EH (cell line): ENCODE results near the gene GLIPR1L2.
"Not testable (repeated sequence)": the region's sequence is repeated elsewhere in the genome, so short reads cannot be mapped to it uniquely, and the experiment has no call there.

ENCODE experiments used
- DNase-seq: peaks from one replicate; pipeline ENCODE4 v3.0.0-alpha.2; 2015; ENCODE audit warnings: low read depth

The GLIPR1L2 gene

GRCh38 chr12:75437564-75437963 is 46.7 kb downstream of the GLIPR1L2 start:
- peak; percentile 51 for DNase-seq

DNA sequence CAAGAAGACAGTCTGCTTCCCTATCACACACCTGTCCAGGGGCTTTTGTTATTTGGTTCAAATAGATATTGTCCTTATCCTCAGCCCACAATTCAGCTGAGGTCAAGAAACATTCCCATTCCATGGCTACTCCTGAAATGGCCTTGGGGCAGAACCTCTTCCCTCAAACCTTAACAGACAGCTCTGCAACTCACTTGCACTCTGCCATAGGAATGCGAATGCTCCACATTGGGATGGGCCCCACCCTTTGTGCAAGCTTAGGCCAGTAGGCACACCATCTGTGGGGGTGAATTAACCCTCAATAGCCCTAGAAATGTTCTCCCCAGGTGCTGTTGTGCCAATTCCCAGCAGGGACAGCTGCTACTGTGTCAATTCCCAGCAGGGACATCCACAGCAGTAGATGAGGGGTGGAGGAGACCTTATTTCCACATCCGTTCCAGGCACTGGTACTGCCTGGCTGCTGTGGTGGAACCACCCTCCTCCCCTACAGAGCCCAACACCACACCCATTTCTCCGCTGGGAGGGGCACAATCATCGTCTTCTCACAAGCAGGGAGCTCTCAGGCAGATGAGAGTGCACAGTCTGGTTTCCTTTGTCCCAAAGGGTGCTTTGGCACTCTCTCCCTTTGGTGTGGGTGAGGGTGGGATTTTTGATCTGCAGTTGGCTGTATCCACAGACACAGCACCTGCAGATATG is 47.3 kb downstream of the GLIPR1L2 start:
- peak; percentile 28 for DNase-seq

- no peak for DNase-seq
Observed at GRCh38 chr12:75439048-75439447, 48.2 kb downstream of the GLIPR1L2 start.

DNA sequence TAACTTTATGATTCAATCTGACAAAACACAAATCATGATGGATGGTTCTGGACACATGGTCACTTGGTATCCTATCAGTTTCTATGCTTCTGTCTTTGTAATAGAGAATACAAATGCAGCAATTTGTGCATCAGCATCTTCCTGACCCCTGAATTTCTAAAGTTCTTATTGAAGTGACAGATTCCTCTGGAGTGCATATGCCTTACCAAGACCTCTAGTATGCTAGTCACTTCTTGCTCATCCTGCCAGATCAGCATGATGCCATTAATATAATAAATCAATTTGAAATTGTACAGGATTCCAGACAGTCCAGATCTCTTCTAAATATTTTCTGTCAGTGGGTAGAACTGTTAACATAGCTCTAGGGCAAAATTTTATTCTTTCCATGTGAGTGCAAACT is 49.0 kb downstream of the GLIPR1L2 start:
- DNase-seq, result no peak

DNA sequence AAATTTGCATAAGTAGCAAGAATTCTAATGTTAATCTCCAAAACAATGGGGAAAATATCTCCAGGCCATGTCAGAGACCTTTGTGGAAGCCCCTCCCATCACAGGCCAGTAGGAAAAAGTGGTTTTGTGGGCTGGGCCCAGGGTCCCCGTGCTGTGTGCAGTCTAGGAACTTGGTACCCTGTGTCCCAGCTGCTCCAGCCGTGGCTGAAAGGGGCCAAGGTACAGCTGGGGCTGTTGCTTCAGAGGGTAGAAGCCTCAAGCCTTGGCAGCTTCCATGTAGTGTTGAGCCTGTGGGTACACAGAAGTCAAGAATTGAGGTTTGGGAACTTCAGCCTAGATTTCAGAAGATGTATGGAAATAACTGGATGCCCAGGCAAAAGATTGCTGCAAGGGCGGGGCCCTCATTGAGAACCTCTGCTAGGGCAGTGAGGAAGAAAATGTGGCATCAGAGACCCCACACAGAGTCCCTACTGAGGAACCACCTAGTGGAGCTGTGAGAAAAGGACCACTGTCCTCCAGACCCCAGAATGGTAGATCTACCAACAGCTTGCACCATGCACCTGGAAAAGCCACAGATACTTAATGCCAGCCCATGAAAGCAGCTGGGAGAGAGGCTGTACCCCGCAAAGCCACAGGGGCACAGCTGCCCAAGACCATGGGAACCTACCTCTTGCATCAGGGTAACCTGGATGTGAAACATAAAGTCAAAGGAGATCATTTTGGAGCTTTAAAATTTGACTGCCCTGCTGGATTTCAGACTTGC is 51.0 kb downstream of the GLIPR1L2 start:
- not testable (repeated sequence) for DNase-seq

DNA sequence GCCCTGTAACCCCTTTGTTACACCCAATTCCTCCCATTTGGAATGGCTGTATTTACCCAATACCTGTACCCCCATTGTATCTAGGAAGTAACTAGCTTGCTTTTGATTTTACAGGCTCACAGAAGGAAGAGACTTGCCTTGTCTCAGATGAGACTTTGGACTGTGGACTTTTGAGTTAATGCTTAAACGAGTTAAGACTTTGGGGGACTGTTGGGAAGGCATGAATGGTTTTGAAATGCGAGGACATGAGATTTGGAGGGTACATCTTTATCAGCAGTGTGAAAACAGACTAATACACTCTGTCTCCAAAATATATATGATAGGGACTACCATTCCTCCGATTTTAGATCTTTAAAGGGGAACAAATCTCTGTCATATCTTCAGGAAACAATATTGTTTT is 51.6 kb downstream of the GLIPR1L2 start:
- DNase-seq, result not testable (repeated sequence)

GRCh38 chr12:75443709-75444108 is 52.8 kb downstream of the GLIPR1L2 start:
- no peak for DNase-seq

DNA sequence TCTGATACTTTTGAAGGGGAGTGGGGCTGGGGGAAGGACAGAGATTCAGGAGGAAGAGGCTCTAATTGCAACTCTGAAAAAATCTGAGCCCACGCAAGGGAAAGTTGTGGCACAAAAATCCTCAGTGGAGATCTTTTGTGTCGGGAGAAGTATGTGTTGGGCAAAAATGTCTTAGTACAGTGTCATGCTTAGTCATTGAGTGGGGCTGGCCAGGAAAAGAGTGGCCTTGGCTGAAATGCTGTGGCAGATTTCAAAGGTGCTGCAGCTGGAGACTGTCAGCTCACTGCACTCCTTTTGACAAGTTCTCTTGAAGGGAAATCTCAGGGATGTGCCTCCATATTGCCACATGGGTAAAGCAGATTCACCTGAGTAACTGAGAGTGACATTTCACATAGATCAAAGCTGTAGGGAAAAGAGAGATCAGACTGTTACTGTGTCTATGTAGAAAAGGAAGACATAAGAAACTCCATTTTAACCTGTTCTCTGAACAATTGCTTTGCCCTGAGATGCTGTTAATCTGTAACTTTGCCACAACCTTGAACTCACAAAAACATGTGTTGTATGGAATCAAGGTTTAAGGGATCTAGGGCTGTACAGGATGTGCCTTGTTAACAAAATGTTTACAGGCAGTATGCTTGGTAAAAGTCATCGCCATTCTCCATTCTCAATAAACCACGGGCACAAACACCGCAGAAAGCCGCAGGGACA is 53.7 kb downstream of the GLIPR1L2 start:
- peak; percentile 77 for DNase-seq

GRCh38 chr12:75445137-75445507 is 54.2 kb downstream of the GLIPR1L2 start:
- DNase-seq, result not testable (repeated sequence)

DNA sequence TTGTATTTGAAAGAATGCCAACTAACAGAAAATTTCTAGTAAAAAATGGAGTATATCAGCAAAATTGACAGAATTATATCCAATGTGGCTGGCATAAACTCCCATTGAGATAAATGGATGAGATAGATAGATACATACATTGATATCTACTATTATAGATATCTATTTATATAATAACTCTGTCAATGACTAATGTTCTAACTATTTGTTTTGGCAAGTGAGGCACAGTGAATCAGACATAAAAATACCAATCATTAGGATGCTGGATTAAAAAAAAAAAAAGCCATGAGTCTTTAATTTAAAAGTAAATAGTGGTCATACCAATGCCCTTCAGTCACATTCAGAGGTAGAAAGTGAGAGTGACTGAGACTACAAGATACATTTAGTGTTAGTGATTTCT is 56.0 kb downstream of the GLIPR1L2 start:
- peak; percentile 85 for DNase-seq

DNA sequence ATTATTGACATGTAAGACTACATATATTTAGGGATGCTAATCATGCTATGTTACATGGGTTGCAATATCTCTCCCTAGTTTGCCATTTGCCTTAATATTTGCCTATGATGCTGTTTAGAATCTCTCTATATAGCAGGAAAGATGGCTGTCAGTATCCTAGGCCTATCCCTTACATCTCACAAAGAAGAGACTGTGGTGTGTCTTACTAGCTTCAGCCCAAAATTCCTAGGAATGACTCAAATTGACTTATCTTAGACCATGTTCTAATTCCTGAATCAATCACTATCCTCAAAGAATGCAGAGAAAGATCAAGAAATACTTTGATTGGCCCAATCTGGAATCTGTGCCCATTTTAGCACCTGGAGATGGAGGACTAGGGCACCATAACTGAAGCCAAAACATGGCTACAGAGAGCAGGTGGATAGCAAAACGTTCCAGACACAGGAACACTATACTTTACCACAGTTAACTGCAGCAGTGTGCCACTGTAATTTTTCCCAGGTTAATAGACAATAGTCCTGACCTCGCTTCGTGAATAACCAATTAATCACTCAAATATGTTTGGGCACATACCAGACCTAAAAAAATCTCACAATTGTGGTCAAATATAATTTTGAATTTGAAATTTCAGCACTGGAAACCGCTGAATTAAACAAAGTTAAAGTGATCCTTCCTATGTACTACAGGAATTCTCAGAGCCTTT is 57.0 kb downstream of the GLIPR1L2 start:
- DNase-seq, result peak; percentile 31

DNA sequence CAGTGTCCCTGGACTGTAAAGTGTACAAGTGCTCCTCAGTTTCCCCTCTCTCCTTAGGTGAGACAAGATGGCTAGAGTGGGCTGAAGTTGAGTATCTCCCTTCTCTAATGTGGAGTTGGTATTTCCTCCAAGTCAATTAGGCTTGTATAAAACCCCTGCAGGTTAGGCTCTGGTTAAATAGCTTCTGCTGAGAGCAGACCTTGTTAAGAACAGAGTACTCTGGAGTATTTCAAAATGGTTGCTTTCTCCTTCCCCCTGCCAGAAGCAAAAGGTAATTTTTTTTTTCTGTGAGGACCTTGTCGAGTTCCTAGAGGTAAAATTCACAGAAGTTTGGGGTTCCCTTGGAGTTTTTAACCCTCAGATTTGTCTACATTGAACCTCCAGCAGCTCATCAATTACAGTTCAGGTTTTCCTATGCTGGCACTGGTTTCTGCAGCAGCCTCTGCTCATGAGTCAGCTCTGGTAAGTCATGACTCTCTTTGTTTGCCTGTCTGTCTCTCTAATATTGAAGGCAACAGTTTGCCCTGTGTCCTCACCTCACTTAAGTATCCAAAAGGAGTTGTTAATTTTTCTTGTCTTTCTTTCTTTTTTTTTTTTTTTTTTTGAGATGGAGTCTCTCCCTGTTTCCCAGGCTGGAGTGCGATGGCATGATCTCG is 61.9 kb downstream of the GLIPR1L2 start:
- peak; percentile 55 for DNase-seq

GRCh38 chr12:75455839-75456238 is 65.0 kb downstream of the GLIPR1L2 start:
- DNase-seq, result no peak

DNA sequence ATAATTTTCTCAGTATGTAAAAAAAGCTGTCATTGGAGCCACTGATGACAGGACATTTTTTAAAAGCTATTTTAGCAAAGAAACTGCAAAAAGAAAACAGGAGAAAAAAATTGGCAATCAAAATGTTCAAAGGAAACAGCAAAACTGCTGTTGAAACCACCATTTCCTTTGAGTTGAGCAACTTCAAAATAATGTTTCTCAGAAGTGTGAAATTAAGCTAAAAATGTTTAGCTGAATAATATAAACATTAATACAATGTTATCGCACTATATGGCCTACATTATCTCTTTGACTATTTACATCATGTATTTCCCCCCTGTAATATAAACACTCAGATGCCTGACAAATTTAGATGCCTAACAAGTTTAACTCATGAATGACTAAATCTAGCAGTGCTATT is 66.3 kb downstream of the GLIPR1L2 start:
- no peak for DNase-seq

DNA sequence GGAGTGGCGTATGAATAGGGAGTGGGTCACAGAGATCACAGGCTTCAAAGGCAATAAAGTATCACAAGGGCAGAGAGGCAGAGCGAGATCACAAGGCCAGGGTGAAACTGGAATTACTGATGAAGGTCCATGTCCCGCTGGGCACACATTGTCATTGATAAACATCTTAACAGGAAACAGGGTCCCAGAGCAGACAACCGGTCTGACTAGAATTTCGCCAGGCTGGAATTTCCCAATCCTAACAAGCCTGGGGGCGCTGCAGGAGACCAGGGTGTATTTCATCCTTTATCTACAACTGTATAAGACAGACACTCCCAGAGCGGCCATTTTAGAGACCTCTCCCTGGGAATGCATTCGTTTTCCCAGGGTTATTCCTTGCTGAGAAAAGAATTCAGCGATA is 67.0 kb downstream of the GLIPR1L2 start:
- DNase-seq, result not testable (repeated sequence)

GRCh38 chr12:75459755-75460154 is 68.9 kb downstream of the GLIPR1L2 start:
- no peak for DNase-seq

DNA sequence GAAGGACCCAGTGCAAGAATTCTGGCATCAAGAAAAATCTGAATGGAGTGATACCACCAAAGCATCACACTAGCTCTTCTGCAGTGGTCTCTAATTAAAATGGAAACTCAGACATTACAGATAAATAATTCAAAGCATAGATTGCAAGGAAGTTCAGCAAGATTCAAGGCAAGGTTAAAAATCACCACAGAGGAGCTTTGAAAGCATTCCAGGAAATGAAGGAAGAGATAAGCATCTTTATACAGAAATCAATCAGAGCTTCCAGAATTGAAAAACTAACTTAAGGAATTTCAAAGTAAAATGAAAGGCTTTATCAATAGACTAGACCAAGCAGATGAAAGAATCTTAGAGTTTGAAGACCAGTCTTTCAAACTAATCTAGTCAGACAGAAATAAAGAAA is 69.3 kb downstream of the GLIPR1L2 start:
- no peak for DNase-seq

- DNase-seq, result peak; percentile 46
Observed at GRCh38 chr12:75471902-75472890, 81.3 kb downstream of the GLIPR1L2 start.

DNA sequence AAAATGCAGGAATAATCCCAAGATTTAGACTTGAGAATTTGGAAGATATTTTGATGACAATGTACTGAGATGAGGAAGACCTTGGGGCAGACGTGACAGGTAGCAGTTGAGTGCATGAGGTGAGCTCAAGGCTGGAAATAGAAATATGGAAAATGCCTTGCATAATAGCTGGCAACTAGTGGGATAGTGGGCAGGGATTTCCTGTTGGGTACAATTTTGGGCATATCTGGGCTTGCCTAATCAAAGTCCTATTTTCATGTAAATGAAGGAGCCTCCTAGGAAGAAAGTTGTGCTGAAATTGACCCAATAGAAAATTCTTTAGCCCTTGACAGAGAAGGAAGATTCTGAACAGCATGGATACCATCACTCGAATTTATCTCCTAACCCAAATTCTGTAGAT is 83.2 kb downstream of the GLIPR1L2 start:
- DNase-seq, result no peak

- no peak for DNase-seq
Observed at GRCh38 chr12:75476071-75476470, 85.2 kb downstream of the GLIPR1L2 start.

DNA sequence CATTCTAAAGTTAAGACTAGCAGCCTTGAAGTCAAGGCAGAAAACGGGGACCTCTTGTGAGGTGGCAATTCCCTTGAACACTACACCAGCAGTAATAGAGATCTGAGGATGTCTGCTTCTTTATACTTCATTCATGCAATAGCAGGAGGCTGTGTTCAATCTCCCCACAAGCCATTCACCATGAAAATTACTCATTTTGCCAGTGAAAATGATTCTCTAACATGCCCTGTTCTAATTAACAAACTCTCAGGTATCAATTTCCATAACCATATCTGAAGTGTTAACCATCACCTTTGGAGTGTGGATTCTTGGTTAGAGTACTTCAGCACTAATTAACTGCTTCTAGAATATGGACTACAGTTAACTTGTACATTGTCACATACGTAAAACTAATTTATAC is 86.2 kb downstream of the GLIPR1L2 start:
- DNase-seq, result no peak
